GM18519 (cell line): ENCODE data around the gene TMCO6.
"Not testable (repeated sequence)": the region's sequence is repeated elsewhere in the genome, so short reads cannot be mapped to it uniquely, and the experiment has no call there.

Source experiments
- ATAC-seq: cut with Tn5 transposase; IDR thresholded peaks from one replicate; pipeline ENCODE4 v1.9.1; 2021; ENCODE audit warnings: mild to moderate bottlenecking, moderate library complexity; ENCODE audit not compliant: unreplicated experiment, low FRiP score

Gene TMCO6

DNA sequence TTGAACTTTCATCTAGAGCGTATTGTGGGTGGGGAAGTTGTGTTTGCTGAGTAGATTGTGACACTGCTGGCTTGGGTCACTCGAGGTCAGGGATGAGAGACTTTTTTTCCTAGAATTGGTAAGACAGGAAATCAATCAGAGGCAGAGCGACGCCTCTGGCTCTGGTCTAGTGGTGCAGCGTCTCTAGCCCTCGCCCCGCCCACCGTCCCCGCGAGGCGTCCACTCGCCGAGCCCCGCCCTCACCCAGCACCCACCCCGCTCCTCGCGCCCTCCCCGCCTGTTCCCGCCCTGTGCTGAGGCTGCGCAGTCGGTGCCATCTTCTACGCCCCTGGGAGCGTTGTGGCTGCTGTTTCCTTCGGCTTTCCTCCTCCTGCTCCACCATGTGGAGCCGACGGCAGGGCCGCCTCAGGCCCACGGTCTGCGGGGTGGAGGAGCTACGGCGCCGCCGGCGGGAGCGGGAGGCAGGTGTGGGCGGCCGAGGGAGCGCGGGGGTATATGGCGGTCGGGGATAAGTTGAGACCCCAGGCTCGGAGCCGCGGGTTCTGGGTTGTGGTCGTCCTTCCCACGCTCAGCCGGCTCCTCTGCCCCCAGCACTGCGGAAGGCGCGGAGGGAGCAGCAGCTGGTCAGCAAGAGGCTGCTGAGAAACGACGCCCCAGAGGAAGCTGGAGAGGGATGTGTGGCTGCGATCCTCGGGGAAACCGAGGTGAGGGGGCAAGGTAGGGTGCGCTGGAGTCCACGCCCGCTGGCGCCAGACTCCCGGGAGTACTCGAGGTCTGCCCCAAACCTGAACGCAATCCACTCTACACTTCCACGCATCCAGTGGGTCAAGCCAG, at the start of gene TMCO6:
TMCO6 (plus strand) TSS at position 304 of the 834 bp plus-strand sequence; CDS start at position 381, 77 bp downstream.
- ATAC-seq: peak; percentile 81

DNA sequence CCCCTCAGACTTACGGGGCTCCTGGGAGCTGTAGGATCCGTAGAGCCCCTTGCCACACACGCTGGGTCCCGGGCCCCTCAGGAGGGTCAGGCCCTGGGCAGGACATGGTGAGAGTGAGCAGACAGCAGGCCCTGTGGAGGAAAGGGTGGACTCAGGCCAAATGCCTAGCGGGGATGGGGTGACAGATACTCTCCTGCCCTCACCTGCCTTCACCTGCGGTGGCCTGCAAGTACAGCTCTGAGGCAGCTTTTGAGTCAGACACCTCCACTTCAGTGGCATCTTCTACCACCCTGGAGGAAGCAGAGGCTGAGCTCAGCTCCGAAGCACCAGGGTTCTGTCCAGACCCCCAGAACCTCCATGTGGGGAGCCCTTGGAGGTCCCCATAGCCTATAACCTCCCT, 48.4 kb upstream of the TMCO6 start:
- no peak for ATAC-seq

DNA sequence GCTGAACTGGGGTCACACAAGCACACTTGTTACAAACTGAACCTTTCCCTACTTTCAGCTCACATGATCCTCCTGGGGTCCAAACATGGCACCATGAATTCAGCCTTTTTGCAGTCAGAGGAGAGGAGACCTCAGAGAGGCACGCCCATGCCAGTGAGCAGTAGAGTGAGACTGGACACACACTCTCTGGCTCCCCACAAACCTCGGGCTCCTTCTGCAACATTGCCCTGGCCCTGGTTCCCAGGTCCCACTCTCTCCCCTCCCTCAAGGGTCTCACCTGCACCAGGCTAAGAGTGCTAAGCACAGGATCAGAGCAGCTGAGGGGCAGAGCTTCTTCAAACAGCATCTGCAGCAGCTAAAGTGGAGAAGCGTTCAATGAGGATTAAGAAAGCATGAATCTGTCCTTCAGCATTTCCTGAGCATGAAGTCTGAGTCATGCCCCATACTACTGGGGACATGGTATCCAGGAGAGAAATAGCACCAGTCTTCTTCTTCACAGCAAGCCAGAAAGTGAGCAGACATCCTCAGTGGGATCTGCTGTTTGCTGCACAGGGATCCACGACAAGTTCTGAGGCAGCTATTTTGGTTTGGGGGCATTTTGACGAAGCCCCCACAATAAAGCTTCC, 47.4 kb upstream of the TMCO6 start:
- no peak for ATAC-seq

DNA sequence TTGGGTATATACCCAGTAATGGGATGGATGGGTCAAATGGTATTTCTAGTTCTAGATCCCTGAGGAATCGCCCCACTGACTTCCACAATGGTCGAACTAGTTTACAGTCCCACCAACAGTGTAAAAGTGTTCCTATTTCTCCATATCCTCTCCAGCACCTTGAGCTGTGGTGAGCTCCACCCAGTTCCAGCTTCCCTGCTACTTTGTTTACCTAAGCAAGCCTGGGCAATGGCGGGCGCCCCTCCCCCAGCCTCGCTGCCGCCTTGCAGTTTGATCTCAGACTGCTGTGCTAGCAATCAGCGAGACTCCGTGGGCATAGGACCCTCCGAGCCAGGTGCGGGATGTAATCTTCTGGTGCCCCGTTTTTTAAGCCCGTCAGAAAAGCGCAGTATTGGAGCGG, 46.2 kb upstream of the TMCO6 start:
- ATAC-seq: not testable (repeated sequence)

DNA sequence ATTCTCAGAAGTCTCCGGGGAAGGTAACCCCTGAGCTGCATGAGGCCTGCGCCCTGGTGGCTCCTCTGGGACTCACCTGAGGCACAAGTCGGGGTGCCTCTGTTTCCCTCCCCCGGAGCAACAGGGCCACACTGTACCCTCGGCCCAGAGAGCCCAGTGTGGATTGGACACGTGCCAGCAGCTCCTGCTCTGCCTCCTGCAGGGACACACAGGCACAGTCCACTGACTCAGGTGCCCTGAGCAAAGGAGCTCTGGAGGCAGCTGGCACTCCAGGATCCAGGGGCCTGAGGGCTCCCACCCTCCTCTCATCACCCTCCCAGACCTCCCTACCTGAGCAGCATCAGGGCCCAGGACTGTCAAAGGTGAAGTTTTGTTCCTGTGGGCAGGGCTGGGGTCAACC, 45.1 kb upstream of the TMCO6 start:
- no peak for ATAC-seq

DNA sequence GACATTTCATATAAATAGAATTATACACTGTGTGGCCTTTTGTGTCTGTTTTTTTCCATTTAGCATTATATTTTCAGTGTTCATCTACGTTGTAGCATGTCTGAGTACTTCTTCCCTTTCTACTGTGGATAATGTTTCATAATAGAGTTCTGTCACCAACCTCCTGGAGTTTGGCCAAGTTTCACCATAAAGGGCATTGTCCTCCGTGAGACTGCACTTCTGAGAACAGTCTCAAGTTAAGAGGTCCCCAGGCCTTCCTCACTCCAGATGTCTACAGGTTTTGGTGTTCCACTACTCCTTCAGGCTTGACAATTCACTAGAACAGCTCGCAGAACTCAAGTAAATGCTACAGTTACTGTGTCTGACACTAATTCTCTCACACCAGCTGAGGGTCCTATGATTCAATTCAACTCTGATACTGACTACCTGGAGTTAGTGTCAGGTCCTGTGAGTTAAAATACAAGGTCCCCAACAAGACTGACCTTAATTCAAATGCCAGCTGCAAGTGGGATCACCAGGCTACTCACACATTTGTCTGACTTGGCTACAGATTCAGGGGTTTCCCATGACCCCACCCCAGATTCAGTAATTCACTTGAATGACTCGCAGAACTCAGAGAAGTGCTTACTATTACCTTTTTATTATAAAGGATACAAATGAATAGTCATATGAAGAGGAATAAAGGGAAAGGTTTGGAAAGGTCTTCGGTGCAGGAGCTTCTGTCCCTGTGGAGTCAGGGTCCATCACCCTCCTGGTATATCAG, 43.5 kb upstream of the TMCO6 start:
- no peak for ATAC-seq

DNA sequence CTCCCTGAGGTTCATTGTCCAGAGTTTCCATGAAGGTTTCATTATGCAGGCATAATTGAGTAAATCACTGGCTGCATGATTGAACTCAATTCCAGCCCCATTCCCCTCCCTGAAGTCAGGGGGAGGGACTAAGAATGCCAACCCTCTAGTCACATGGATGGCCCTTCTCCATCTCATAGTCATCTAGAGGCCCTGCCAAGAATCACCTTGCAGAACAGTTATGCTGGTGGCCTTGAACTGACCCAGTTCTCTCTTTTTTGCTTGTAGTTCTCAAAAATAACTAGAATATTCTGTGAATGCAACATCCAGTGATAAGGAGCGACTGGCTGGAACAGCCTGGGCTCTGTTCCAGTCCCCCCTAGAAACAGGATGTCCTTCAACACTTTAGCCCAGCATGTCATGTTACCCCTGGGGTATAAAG, 42.9 kb upstream of the TMCO6 start:
- no peak for ATAC-seq

DNA sequence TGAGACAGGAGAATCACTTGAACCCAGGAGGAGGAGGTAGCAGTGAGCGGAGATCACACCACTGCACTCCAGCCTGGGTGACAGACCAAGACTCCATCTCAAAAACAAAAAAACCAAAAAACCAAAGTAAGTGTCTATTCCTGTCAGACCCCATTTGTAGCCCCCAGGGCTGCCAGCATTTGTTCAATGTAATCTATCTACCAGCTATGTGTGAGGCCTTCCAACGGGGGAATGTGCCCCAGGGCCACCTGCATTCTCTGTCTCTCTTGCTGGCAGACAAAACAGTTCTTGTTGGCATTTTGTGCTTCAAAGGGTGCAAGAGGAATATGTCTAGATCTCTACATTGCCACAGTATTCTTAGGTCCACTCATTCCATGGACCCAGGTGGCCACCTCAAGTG, 40.4 kb upstream of the TMCO6 start:
- ATAC-seq: no peak

DNA sequence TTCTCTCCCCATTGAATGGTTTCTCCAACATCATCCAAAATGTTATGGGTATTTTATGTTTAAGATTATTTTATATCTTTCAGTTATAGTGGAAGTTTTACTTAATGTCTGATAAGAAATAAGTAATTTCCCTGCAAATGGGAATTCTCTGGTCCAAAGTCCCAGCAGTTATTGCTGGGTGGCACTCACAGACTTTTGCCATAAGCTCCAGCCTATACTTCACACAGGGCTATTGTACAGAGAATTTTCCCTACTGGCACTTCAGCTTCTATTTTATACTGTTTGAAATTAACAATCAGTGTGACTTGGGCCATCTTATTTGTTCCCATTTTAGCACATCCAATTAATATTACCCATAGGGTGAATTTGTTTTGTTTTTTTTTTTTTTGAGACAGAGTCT, 39.2 kb upstream of the TMCO6 start:
- ATAC-seq: no peak

DNA sequence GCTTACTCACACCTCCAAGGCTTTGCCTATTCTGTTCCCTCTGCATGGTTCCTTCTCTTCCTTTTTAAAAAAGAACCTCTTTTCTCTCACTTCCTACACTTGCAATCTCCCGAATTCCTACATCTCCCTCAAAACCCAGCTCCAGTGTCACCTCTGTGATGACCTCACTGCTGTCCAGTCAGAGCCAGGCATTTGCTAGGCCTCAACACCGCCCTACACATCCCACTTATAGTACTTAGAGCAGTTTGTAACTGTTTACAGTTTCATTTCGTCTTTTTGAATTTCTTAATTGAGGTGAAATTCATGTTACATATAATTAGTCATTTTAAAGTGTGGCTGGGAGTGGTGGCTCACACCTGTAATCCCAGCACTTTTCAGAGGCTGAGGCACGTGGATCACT, 37.1 kb upstream of the TMCO6 start:
- no peak for ATAC-seq

DNA sequence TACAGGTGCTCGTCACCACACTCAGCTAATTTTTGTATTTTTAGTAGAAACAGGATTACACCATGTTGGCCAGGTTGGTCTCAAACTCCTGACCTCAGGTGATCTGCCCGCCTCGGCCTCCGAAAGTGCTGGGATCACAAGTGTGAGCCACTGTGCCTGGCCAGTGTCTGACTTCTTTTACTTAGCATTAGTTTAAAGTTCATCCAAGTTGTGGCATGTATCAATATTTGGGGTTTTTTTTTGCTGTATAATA, 35.9 kb upstream of the TMCO6 start:
- ATAC-seq: not testable (repeated sequence)

DNA sequence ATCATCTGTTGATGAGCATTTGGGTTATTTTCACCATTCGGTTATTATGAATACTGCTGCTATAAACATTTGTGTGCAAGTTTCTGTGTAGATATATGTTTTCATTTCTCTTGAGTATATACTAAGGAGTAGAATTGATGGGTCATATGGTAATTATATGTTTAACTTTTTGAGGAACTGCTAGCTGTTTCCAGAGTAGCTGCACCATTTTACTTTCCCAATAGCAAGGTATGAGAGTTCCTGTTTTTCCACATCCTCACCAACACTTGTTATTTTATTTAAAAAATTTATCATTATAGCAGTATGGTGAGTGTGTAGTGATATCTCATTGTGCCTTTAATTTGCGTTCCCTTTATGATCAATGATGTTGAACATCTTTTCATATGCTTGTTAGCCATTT, 35.5 kb upstream of the TMCO6 start:
- no peak for ATAC-seq

DNA sequence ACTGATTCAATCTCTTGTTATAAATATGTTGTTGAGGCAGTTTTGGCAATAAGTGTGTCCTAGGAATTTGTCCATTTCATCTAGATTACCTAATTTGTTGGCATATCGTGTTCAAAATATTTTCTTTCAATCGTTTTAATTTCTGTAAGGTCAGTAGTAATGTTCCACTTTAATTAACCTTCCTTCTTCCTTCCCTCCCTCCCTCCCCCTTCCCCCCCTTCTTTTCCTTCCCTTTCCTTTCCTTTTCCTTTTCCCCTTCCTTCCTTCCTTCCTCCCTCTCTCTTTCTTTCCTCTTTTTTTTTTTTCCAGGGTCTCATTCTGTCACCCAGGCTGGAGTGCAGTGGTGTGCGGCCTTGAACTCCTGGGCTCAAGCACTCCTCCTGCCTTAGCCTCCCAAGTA, 33.4 kb upstream of the TMCO6 start:
- no peak for ATAC-seq

DNA sequence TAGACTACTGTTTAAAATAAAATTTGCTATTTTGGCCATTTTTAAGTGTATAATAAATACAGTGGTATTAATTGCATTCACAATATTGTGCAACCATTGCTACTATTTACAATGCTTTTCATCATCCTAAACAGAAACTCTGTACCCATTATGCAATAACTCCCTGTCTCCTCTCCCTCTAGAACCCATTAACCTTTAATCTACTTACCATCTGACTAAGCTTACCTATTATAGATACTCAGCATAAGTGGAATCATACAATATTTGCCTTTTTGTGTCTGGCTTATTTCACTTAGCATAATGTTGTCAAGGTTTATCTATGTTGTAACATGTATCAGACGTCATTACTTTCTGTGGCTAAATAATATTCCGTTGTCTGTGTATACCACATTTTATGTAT, 32.2 kb upstream of the TMCO6 start:
- ATAC-seq: no peak

DNA sequence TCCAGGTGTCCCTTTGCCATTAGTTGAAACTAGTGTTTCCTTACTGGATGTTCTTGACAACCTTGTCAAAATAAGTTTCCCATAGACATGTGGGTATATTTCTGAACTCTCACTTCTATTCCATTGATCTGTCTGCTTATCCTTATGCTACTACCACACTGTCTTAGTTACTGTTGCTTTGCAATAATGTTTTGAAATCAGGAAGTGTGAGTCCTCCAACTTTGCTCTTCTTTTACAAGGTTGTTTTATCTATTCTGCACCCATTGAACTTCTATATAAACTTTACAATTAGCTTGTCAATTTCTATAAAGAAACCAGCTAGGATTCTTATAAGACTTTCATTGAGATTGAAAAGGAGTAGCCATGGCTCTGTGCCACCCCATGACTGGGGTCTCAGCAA, 30.5 kb upstream of the TMCO6 start:
- ATAC-seq: no peak

DNA sequence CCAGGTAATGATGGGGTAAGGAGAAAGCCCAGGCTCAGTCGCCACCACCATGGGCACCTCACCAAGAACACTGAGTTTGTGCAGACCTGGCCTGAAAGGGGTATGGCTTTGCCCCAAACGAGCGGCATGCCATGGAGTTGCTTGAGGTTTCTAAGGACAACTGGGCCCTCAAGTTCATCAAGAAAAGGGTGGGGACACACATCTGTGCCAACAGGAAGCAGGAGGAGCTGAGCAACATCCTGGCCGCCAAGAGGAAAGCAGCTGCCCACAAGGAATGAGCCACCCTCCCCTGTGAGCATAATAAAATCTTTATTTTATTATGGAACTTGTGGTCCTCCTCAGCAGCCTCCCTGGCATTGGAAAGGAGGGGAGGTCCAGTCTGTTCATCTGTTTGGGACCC, 30.1 kb upstream of the TMCO6 start:
- no peak for ATAC-seq

DNA sequence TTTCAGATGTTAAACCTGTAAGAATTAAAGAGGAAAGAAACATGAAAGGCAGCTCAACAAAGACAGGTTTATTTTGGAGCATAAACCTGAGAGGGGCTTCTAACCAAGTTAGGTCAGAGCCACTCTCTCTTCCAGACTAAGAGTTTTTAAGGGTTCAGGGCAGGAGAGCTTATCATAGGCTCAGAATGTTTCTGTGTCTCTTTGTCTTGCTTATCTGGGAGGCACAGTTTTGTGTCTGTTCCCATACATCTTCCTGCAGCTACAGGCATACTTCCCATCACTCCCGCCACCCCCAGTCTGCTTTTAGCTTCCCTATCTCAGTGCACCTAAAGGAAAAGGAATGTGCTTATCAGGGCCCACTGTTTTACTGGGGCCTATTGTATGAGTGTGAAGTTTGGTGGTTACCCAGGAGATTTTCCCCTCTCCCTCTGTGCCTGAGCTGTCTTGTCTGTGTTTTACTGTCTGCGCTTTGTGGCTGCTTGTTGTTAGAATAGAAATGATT, 28.2 kb upstream of the TMCO6 start:
- ATAC-seq: no peak

DNA sequence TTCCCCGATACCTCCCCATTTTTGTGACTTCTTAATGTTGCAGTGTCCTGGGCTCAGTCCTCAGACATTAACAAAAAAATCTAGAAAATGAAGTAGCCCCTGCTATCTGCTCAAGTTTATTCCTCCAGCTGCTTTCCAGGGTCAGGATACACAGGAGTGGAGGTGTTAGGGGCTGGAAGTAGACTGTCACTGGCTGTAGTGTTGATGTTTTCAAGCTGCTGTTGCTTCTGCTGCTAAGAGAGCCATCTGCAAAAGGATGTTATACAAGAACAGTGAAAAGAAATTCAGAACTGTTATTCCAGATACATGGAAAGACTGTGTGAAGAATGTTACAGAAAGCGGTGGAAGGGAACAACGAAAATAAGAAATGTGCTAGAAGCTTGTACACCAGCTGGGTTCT, 16.9 kb upstream of the TMCO6 start:
- no peak for ATAC-seq

DNA sequence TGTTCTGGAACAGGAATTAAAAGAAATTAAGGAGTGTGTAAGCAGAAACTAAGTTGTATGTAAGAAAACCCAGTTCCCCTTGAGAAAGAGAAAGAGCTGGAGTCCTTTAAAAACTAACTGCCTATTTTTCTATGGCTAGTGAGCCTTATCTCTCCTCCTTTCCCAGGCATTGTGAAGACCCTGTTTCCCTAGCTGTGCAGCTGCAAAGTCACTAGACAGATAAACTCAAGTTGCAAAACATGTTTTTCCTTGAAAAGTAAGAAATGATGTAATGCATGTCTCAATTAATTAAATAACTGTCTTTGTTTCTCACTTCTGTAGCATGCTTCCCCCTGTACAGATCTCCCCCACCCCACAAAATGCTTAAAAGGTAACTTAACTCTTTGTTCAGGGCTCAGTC, 16.2 kb upstream of the TMCO6 start:
- ATAC-seq: not testable (repeated sequence)

DNA sequence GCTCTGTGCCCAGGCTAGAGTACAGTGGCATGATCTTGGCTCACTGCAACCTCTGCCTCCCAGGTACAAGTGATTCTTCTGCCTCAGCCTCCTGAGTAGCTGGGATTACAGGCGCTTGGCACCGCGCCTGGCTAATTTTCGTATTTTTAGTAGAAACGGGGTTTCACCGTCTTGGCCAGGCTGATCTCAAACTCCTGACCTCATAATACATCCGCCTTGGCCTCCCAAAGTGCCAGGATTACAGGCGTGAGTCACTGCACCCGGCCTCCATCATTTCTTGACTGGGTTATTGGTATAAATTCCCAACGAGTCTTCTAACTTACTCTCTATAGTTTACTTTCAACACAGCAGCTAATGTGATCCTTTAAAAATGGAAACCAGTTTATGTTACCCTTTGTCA, 14.4 kb upstream of the TMCO6 start:
- not testable (repeated sequence) for ATAC-seq

DNA sequence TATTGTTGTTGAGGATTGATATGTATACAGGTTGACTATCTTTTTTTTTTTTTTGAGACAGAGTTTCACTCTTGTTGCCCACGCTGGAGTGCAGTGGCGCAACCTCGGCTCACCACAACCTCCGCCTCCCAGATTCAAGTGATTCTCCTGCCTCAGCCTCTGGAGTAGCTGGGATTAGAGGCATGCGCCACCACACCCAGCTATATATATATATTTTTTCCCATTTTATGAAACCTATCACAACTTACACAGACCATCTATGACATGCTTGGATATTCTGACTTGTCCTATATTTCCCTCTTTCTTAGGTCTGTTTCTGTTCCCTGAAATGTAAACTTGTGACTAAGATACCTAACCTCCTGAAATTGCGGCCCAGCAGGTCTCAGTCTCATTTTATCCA, 11.3 kb upstream of the TMCO6 start:
- no peak for ATAC-seq

DNA sequence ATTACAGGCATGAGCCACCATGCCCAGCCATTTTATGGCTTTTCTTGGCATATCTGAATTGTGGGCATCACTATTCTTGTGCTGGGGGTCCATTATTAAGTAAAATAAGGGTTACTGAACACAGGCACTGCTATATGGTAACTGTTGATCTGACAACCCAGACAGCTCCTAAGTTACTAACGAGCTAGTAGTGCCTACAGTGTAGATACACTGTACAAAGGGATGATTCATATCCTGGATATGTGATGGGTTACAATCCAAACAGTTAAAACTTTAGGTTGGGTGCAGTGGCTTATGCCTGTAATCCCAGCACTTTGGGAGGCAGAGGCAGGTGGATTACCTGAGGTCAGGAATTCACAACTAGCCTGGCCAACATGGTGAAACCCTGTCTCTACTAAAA, 10.5 kb upstream of the TMCO6 start:
- ATAC-seq: no peak
